Kidney (tissue), 14 donors: ENCODE data around the gene METTL6. TPM values are rescaled to one million over a fixed set of nuclear protein-coding genes. Genes with fewer than 3 reads are reported as not detected.

Experiments used
- DNase-seq, 5 donors: peaks; one replicate each; pipeline ENCODE4 v3.0.0-alpha.2; 2013 to 2020
- FAIRE-seq: peaks from 2 replicates; lab custom pipeline; 2012; peaks lifted over from hg19 to GRCh38; lab: Jason Lieb, UNC
- H3K27ac ChIP-seq, 2 donors: one replicate each; pipeline ENCODE4 v1.7.0; 2013; ENCODE audit warnings: low read depth in 2 of 2, low read length in 2 of 2, inconsistent platforms in 1 of 2
- H3K27me3 ChIP-seq: one replicate; pipeline ENCODE4 v1.7.1; 2013; ENCODE audit warnings: low read length, inconsistent platforms; ENCODE audit not compliant: control insufficient read depth, insufficient read depth
- H3K36me3 ChIP-seq, 3 donors: one replicate each; pipeline versions ENCODE4 v1.7.0 to v1.7.1; 2013; ENCODE audit warnings: low read length in 3 of 3, control low read depth in 1 of 3, inconsistent platforms in 1 of 3; ENCODE audit not compliant: insufficient read depth in 3 of 3, control insufficient read depth in 2 of 3
- H3K4me1 ChIP-seq, 3 donors: one replicate each; pipeline versions ENCODE4 v1.7.0 to v1.7.1; 2013; ENCODE audit warnings: low read length in 3 of 3, inconsistent platforms in 1 of 3, low read depth in 1 of 3; ENCODE audit not compliant: control insufficient read depth in 2 of 3, insufficient read depth in 2 of 3
- H3K4me3 ChIP-seq, 3 donors: one replicate each; pipeline versions ENCODE4 v1.7.0 to v1.8.1; 2013; ENCODE audit warnings: low read length in 3 of 3, control low read depth in 1 of 3, inconsistent platforms in 1 of 3
- H3K9ac ChIP-seq, 3 donors: one replicate each; pipeline versions ENCODE4 v1.7.0 to v1.7.1; 2013; ENCODE audit warnings: low read length in 3 of 3, control low read depth in 1 of 3, inconsistent platforms in 1 of 3
- H3K9me3 ChIP-seq, 3 donors: one replicate each; pipeline versions ENCODE4 v1.7.0 to v1.7.1; 2013; ENCODE audit warnings: low read length in 3 of 3, control low read depth in 1 of 3, inconsistent platforms in 1 of 3; ENCODE audit not compliant: control insufficient read depth in 2 of 3, insufficient read depth in 1 of 3
- intact Hi-C: fragments of 100-400 bp; cut with DNase I; formaldehyde crosslinking; loops from one replicate; pipeline ENCODE4 v1.11.1; 2022
- polyA plus RNA-seq: library from polyadenylated mRNA; stranded (reverse); fragments of 350-450 nt; fragmentation: Illumina TruSeq; extraction: RNeasy Lipid Tissue Mini Kit (QIAGEN cat#74804); gene quantifications from one replicate; pipeline ENCODE4 v1.2.3, GENCODE V29; 2014; ENCODE audit warnings: low read depth, low replicate concordance; ENCODE audit not compliant: insufficient read depth
- total RNA-seq: library from RNA; stranded (reverse); fragmentation: NEBNext Ultra II Directional; extraction: Animal tissue kit (Norgen Biotek cat#: 25700); gene quantifications from one replicate; pipeline ENCODE4 v1.2.1, GENCODE V29; 2021
- TF ChIP-seq, protein P1 (sequence below): IDR thresholded peaks from 3 replicates; pipeline ENCODE4 v1.5.1; 2012; ENCODE audit warnings: mild to moderate bottlenecking, moderate library complexity, borderline replicate concordance; ENCODE audit not compliant: insufficient read depth; ENCODE audit errors: extremely low read depth
- donor health status: control.
- donor health status: control.
- donor health status: control.
- donor health status: control.
- donor health status: control.
- donor health status: DM: yes; HTN: yes; CAD: no.
- donor health status: Normal renal cell carcinoma (clear cell type).

The METTL6 gene
- total and polyA plus RNA-seq, 2 donors from 2014 or later = 9.7 to 18.6 TPM

DNA sequence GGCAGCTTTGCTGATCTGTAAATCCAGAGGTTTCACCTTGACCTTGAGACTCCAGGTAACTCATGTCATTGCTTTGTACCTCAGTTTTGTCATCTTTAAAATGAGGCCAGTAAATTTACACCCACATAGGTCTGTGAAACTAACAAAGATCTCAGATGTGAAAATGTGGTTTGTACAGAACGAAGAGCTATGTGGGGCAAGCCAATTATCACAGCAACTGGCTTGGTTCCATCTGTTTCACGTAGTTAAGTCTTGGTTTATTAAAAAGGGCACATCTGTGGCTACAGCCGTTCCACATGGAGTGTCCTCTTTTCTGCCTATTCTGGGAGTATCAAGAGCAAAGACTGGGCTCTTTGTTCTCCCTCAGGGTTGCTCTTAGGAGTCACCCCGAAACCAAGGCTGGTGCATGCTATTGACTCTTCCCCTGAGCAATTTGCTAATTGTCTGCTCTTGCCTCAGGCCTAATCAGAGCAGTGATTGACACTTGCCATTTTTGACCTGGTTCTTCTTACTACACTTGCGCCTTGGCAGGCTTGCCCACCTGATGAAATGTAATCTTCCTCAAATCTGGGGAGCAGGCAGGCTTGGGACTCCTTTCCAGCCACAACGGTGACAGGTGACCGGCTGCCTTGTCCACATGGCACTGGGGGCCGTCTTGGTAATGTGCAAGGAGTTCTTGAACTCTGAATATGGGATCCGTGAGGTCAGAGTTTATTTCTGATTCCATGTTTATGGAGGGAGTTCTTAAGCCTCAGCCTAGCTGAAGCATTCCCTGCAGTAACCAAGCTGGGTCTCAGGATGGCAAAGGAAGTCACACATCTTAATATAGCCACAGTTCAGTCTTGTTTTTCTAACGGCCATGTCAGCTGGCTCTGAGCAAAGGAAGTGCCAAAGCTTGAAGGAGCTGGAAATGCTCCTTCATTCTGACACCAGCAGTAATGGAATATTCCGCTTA is 40.2 kb upstream of the METTL6 start:
- FAIRE-seq (no peak), DNase-seq (no peak)
- H3K36me3 ChIP-seq = no peaks in the 10 kb centered on the region
- no peak overlapping the region for H3K4me3 ChIP-seq
- no peak overlapping the region for H3K27ac ChIP-seq
- H3K4me1 ChIP-seq = no peaks in the 10 kb centered on the region
- H3K9me3 ChIP-seq = no peaks in the 10 kb centered on the region
- TF ChIP-seq, protein P1, sequence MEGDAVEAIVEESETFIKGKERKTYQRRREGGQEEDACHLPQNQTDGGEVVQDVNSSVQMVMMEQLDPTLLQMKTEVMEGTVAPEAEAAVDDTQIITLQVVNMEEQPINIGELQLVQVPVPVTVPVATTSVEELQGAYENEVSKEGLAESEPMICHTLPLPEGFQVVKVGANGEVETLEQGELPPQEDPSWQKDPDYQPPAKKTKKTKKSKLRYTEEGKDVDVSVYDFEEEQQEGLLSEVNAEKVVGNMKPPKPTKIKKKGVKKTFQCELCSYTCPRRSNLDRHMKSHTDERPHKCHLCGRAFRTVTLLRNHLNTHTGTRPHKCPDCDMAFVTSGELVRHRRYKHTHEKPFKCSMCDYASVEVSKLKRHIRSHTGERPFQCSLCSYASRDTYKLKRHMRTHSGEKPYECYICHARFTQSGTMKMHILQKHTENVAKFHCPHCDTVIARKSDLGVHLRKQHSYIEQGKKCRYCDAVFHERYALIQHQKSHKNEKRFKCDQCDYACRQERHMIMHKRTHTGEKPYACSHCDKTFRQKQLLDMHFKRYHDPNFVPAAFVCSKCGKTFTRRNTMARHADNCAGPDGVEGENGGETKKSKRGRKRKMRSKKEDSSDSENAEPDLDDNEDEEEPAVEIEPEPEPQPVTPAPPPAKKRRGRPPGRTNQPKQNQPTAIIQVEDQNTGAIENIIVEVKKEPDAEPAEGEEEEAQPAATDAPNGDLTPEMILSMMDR = no peak
- H3K9ac ChIP-seq = no peak overlapping the region
- no peaks in the 10 kb centered on the region for H3K27me3 ChIP-seq
- intact Hi-C loops = no loop called here

DNA sequence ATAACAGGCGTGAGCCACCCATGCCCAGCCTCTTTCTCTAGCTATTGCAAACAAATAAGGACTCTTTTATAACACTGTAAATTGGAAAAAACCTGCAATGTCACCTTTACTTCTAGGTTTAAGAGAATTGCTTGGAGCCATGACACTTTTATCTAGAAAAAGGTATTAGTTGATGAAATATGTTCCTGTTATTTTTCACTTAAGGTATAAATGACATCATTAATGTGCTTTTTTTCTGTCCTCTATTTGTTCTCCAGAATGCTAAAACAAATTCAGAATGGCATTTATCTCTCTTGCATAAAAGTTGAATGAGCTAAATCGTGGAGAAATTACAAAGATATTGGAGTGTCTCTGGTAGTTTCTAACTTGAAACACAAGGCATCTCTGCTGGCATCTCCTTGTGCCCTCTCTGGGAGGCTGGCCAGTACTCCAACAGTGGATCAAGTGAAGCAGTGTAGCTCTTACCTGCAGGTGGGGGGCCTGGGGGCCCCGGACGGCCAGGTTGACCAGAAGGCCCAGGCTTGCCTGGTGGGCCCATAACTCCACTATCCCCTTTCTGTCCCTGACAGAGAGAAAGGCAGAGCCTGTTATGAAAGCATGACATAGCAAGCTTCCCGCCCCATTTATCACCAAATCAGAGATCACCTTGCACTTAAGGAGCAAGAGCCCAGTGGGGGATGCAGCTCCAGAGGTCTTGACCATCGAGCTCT is 38.7 kb upstream of the METTL6 start:
- TF ChIP-seq, protein P1 = no peak
- no peaks in the 10 kb centered on the region for H3K4me1 ChIP-seq
- H3K27ac ChIP-seq = no peak overlapping the region
- no peak for DNase-seq
- H3K4me3 ChIP-seq = no peak overlapping the region
- H3K27me3 ChIP-seq = no peaks in the 10 kb centered on the region
- no peak overlapping the region for H3K9ac ChIP-seq
- no peak for FAIRE-seq
- no peaks in the 10 kb centered on the region for H3K36me3 ChIP-seq
- intact Hi-C loops = no loop called here
- H3K9me3 ChIP-seq = no peaks in the 10 kb centered on the region

DNA sequence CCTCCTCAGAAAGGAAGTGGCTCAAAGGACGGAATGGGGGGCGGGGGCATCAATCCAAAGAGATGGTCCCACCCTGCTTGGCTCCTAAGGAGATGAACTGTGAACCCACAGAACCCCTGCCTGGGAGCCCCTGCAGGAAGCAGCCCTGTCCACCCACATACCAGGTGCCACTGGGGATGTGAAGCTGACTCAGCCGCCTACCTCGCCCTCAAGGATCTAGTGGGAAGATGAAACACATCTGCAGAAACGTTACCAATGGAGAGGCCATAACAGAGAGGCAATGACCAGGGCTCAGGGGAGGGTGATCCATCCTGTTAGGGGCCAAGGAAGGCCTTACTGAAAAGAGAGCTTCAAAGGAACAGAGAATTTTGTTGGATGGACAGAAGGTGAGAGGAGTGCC is 35.1 kb upstream of the METTL6 start:
- Histone ChIP-seq H3K27ac (no peak overlapping the region), H3K4me3 (no peak overlapping the region), H3K4me1 (no peaks in the 10 kb centered on the region), H3K9me3 (no peaks in the 10 kb centered on the region), H3K36me3 (no peaks in the 10 kb centered on the region), H3K9ac (no peak overlapping the region), H3K27me3 (no peaks in the 10 kb centered on the region)
- FAIRE-seq (no peak), DNase-seq (no peak)
- intact Hi-C loops = no loop called here
- TF ChIP-seq, protein P1 = no peak
